ENCODE measurements around the gene TAT.
"Not testable (repeated sequence)": the region's sequence is repeated elsewhere in the genome, so short reads cannot be mapped to it uniquely, and the experiment has no call there.

TAT gene

GRCh38 chr16:71584543-71585317 lies 7.8 kb upstream of the TAT start:
- DNase-seq, result no peak

- not testable (repeated sequence) for DNase-seq
Measured at GRCh38 chr16:71582553-71582848, 5.6 kb upstream of the TAT start.

- DNase-seq, result no peak
Measured at GRCh38 chr16:71574702-71575101, 2.2 kb downstream of the TAT start.

GRCh38 chr16:71573387-71574094 lies 3.4 kb downstream of the TAT start:
- no peak for DNase-seq

- no peak for DNase-seq
Measured at GRCh38 chr16:71572497-71573116, 4.3 kb downstream of the TAT start.

- no peak for DNase-seq
Measured at GRCh38 chr16:71570144-71570543, 6.7 kb downstream of the TAT start.

GRCh38 chr16:71569621-71570020 lies 7.3 kb downstream of the TAT start:
- no peak for DNase-seq

GRCh38 chr16:71568551-71568950 lies 8.3 kb downstream of the TAT start:
- no peak for DNase-seq

GRCh38 chr16:71567931-71568330 lies 9.0 kb downstream of the TAT start:
- no peak for DNase-seq

GRCh38 chr16:71565812-71566700 lies 10.8 kb downstream of the TAT start:
- no peak for DNase-seq

- DNase-seq, result peak; percentile 71
Measured at GRCh38 chr16:71564335-71564967, 12.4 kb downstream of the TAT start.

GRCh38 chr16:71562552-71562951 lies 14.3 kb downstream of the TAT start:
- DNase-seq, result no peak

GRCh38 chr16:71561886-71562285 lies 15.0 kb downstream of the TAT start:
- DNase-seq, result not testable (repeated sequence)

- no peak for DNase-seq
Measured at GRCh38 chr16:71559855-71560254, 17.0 kb downstream of the TAT start.

- no peak for DNase-seq
Measured at GRCh38 chr16:71557954-71558582, 18.8 kb downstream of the TAT start.

- DNase-seq, result no peak
Measured at GRCh38 chr16:71557299-71557698, 19.6 kb downstream of the TAT start.

- DNase-seq, result no peak
Measured at GRCh38 chr16:71555230-71555891, 21.5 kb downstream of the TAT start.

- DNase-seq, result no peak
Measured at GRCh38 chr16:71552698-71553503, 24.0 kb downstream of the TAT start.

- DNase-seq, result no peak
Measured at GRCh38 chr16:71547168-71547567, 29.7 kb downstream of the TAT start.

GRCh38 chr16:71542377-71542776 lies 34.5 kb downstream of the TAT start:
- DNase-seq, result no peak

GRCh38 chr16:71537643-71538042 lies 39.2 kb downstream of the TAT start:
- no peak for DNase-seq

Measured in SIG-M5 (cell line).